ENCODE measurements around the gene CCDC24. TPM values are rescaled to one million over a fixed set of nuclear protein-coding genes. Genes with fewer than 3 reads are reported as not detected.

The CCDC24 gene
- total and polyA plus RNA-seq, 2 of the 13 experiments (the other 11 are each of a cell fraction or from before 2014, with no cell fraction given), result 1.4 to 2.9 TPM

DNA sequence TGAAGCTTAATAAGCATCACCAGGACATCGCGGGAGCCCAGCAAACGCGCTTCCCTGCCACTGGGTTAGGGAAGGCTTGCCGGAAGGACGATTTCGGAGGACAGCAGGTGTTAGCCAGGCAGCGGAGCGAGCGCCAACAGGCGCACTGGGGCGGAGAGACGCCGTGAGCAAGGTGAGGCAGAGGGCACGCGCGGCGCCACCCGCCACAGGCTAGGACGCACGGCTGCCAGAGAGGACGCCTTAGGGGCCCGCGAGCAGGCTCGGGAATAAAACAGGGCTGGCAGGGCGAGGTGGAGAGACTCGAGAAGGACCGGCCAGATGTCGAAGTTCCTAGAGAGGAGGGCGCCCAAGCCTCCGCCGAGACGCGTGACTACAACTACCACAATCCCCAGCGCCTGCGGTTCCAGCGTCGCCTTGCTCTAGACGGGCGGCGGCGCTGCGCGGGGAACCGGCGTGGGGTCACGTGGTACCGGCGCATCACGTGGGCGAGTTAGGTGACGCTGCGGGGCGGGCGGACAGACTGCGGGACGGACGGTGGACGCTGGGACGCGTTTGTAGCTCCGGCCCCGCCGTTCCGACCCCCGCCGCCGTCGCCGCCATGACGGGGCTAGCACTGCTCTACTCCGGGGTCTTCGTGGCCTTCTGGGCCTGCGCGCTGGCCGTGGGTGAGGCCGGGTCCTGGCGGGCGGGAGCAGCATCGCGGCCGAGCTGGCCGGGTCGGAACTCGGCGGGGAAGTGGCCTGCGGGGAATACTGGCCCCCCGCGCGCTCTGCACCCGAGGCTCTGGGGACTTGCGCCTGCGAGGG, 16.8 kb upstream of the CCDC24 start, which contains the start of gene ATP6V0B (continued):
- TF ChIP-seq ZNF747 (CRISPR knock-in tag; IDR thresholded peaks at IDR 0.05; ENCODE audit: borderline replicate concordance) (peak; percentile 77; the same call in 1 of the 2 replicates), ARID4A (CRISPR knock-in tag; IDR thresholded peaks at IDR 0.05; ENCODE audit: borderline replicate concordance) (peak; percentile 95), ZNF143 (CRISPR knock-in tag; IDR thresholded peaks at IDR 0.05) (peak; percentile 97), MYNN (CRISPR knock-in tag; IDR thresholded peaks at IDR 0.05; ENCODE audit: low read depth) (peak; percentile 65; the same call in 1 of the 2 replicates), ZNF790 (CRISPR knock-in tag; IDR thresholded peaks at IDR 0.05; ENCODE audit: borderline replicate concordance) (no peak), ZNF605 (CRISPR knock-in tag; IDR thresholded peaks at IDR 0.05) (no peak; the same call in 1 of the 2 replicates), DR1 (CRISPR knock-in tag; IDR thresholded peaks at IDR 0.05) (no peak; the same call in 1 of the 2 replicates), STAT5B (CRISPR knock-in tag; IDR thresholded peaks at IDR 0.05) (no peak), SMAD9 (CRISPR knock-in tag; IDR thresholded peaks at IDR 0.05) (no peak)
- TF ChIP-seq, protein P1, sequence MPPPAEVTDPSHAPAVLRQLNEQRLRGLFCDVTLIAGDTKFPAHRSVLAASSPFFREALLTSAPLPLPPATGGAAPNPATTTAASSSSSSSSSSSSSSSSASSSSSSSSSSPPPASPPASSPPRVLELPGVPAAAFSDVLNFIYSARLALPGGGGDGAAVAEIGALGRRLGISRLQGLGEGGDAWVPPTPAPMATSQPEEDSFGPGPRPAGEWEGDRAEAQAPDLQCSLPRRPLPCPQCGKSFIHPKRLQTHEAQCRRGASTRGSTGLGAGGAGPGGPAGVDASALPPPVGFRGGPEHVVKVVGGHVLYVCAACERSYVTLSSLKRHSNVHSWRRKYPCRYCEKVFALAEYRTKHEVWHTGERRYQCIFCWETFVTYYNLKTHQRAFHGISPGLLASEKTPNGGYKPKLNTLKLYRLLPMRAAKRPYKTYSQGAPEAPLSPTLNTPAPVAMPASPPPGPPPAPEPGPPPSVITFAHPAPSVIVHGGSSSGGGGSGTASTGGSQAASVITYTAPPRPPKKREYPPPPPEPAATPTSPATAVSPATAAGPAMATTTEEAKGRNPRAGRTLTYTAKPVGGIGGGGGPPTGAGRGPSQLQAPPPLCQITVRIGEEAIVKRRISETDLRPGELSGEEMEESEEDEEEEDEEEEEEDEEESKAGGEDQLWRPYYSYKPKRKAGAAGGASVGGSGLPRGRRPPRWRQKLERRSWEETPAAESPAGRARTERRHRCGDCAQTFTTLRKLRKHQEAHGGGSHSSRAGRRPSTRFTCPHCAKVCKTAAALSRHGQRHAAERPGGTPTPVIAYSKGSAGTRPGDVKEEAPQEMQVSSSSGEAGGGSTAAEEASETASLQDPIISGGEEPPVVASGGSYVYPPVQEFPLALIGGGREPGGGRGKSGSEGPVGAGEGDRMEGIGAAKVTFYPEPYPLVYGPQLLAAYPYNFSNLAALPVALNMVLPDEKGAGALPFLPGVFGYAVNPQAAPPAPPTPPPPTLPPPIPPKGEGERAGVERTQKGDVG (CRISPR knock-in tag; IDR thresholded peaks at IDR 0.05; ENCODE audit: borderline replicate concordance), result no peak; the same call in 1 of the 2 replicates
- TF ChIP-seq, protein P2, sequence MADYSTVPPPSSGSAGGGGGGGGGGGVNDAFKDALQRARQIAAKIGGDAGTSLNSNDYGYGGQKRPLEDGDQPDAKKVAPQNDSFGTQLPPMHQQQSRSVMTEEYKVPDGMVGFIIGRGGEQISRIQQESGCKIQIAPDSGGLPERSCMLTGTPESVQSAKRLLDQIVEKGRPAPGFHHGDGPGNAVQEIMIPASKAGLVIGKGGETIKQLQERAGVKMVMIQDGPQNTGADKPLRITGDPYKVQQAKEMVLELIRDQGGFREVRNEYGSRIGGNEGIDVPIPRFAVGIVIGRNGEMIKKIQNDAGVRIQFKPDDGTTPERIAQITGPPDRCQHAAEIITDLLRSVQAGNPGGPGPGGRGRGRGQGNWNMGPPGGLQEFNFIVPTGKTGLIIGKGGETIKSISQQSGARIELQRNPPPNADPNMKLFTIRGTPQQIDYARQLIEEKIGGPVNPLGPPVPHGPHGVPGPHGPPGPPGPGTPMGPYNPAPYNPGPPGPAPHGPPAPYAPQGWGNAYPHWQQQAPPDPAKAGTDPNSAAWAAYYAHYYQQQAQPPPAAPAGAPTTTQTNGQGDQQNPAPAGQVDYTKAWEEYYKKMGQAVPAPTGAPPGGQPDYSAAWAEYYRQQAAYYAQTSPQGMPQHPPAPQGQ (CRISPR knock-in tag; IDR thresholded peaks at IDR 0.05; ENCODE audit: borderline replicate concordance), result no peak

Measured in HepG2 (cell line).